Measurements from ENCODE around the gene FRY.

- no peak for TF ChIP-seq CTCF (IDR thresholded peaks at IDR 0.05)
- no peak for TF ChIP-seq POLR2A (IDR thresholded peaks at IDR 0.05)
- no peak for TF ChIP-seq POLR2AphosphoS5 (IDR thresholded peaks at IDR 0.05)
Measured at GRCh38 chr13:32035716-32036115, 4.1 kb downstream of the FRY start.

Measured in gastroesophageal sphincter (tissue), 3 donors.